Stimulated activated CD8-positive, alpha-beta memory T cell treated with anti-CD3 and anti-CD28 coated beads, Interleukin-7, amount 100 ng/mL, for 24 hours (primary cell): ENCODE results near the gene ZNF98.

Source experiments
- DNase-seq: peaks from one replicate; pipeline ENCODE4 v3.0.0-alpha.2; 2020; ENCODE audit warnings: low read depth

Gene ZNF98

GRCh38 chr19:22422211-22422610, at the start of gene ZNF98:
ZNF98 (minus strand) TSS chr19:22422346; CDS start chr19:22422224, 122 bp downstream.
- DNase-seq: no peak

- DNase-seq: no peak
Observed at GRCh38 chr19:22446605-22447004, 24.5 kb upstream of the ZNF98 start.

- DNase-seq: no peak
Observed at GRCh38 chr19:22438011-22438410, 15.9 kb upstream of the ZNF98 start.

GRCh38 chr19:22427960-22428913, 6.1 kb upstream of the ZNF98 start:
- DNase-seq: no peak

- DNase-seq: no peak
Observed at GRCh38 chr19:22427547-22427946, 5.4 kb upstream of the ZNF98 start.

GRCh38 chr19:22426901-22427300, 4.8 kb upstream of the ZNF98 start:
- no peak for DNase-seq

GRCh38 chr19:22421797-22422196, 349 bp downstream of the ZNF98 start:
- no peak for DNase-seq

- no peak for DNase-seq
Observed at GRCh38 chr19:22354665-22355064, 67.5 kb downstream of the ZNF98 start.
